Measurements from ENCODE around the gene NANS. TPM values are rescaled to one million over a fixed set of nuclear protein-coding genes. Genes with fewer than 3 reads are reported as not detected.

The NANS gene
- total and polyA plus RNA-seq, 2 of the 8 experiments (the other 6 are each of a cell fraction or from before 2014, with no cell fraction given), result 56.5 to 67.3 TPM

- no peak for TF ChIP-seq ATF2 (IDR thresholded peaks at IDR 0.05; ENCODE audit: low read length)
- TF ChIP-seq CREB1 (IDR thresholded peaks at IDR 0.05), result no peak
Measured at GRCh38 chr9:98083061-98083501, 26.5 kb downstream of the NANS start (continued).
